NCI-H2196 treated with DMSO at 0.1 percent for 48 hours (cell line): ENCODE measurements around the gene MTRF1.
"Not testable (repeated sequence)": the region's sequence is repeated elsewhere in the genome, so short reads cannot be mapped to it uniquely, and the experiment has no call there.

Source experiments
- DNase-seq: peaks from one replicate; lab custom pipeline; 2025; ENCODE audit not compliant: unreplicated experiment; lab: John Stamatoyannopoulos, UW

MTRF1 gene

GRCh38 chr13:41178040-41178439, 85.3 kb downstream of the MTRF1 start:
- DNase-seq: no peak

- no peak for DNase-seq
Measured at GRCh38 chr13:41177616-41178015, 85.8 kb downstream of the MTRF1 start.

GRCh38 chr13:41175576-41175975, 87.8 kb downstream of the MTRF1 start:
- DNase-seq: not testable (repeated sequence)
